A549 (cell line): ENCODE measurements around the gene MFN1. TPM values are rescaled to one million over a fixed set of nuclear protein-coding genes. Genes with fewer than 3 reads are reported as not detected.

Experiments used
- HOXA7 ChIP-seq: fragments of 250-450 bp; sonication (Bioruptor Pico); IDR thresholded peaks from 2 replicates; pipeline ENCODE4 v1.5.0; 2020; ENCODE audit warnings: mild to moderate bottlenecking, moderate library complexity
- polyA plus RNA-seq, 4 experiments: library from polyadenylated mRNA; depleted of rRNA in 3 of 4; stranded (reverse); fragments of >200 nt; fragmentation: RNase III in 1 of 4; extraction: RNeasy Plus Mini Kit Qiagen cat#74134 plus additional on column Dnase treatment in 1 of 4; gene quantifications; 2 replicates in 3 of 4; 3 replicates in 1 of 4; pipeline ENCODE4 v1.2.3, GENCODE V29; 2011 to 2017

Gene MFN1
- polyA plus RNA-seq, 2 of the 4 experiments (the other 2 are of a cell fraction), result 21.9 to 51.2 TPM

DNA sequence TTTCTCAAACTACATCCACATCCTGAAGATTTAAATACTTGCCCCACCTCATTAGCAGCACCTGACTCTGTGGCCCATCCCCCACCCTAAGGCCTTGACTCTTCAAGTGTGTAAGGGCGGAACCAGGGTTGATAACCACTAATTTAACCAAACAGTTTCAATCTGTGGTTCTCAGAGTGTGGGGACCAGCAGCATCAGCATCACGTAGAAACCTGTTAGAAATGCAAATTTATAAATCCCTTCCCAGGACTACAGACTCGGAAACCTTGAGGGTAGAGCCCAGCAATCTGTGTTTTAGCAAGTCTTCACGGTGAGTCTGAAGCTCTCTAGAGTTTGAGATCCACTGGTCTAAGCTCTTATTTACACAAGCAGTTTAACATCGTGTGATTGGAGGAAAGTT lies 91.3 kb downstream of the MFN1 start (continued):
- TF ChIP-seq HOXA7 (CRISPR knock-in tag), result no peak

Other genes with a start within 250 kb of the MFN1 start
- 9.1 and 10.3 TPM in 2 replicates for gene PIK3CA, start 199.4 kb upstream of the MFN1 start, polyA plus RNA-seq (2011; rRNA removed)
- 4.5 to 6.2 TPM (median 4.9 TPM) in 3 replicates for gene PIK3CA, start 199.4 kb upstream of the MFN1 start, polyA plus RNA-seq (2017; fragmentation: RNase III; extraction: RNeasy Plus Mini Kit Qiagen cat#74134 plus additional on column Dnase treatment)
- gene KCNMB3, start 96.6 kb upstream of the MFN1 start, polyA plus RNA-seq (2011; rRNA removed), result 2.8 and 3.3 TPM in 2 replicates
- 1.3 to 1.7 TPM (median 1.4 TPM) in 3 replicates for gene KCNMB3, start 96.6 kb upstream of the MFN1 start, polyA plus RNA-seq (2017; fragmentation: RNase III; extraction: RNeasy Plus Mini Kit Qiagen cat#74134 plus additional on column Dnase treatment)
- gene ZNF639, start 24.7 kb upstream of the MFN1 start, polyA plus RNA-seq (2011; rRNA removed), result 19.0 and 19.8 TPM in 2 replicates
- gene ZNF639, start 24.7 kb upstream of the MFN1 start, polyA plus RNA-seq (2017; fragmentation: RNase III; extraction: RNeasy Plus Mini Kit Qiagen cat#74134 plus additional on column Dnase treatment), result 18.9 to 22.0 TPM (median 21.5 TPM) in 3 replicates
- gene GNB4, start 103.8 kb downstream of the MFN1 start, polyA plus RNA-seq (2011; rRNA removed), result 21.5 and 22.7 TPM in 2 replicates
- gene GNB4, start 103.8 kb downstream of the MFN1 start, polyA plus RNA-seq (2017; fragmentation: RNase III; extraction: RNeasy Plus Mini Kit Qiagen cat#74134 plus additional on column Dnase treatment), result 10.3 to 11.1 TPM (median 10.9 TPM) in 3 replicates
- 89.7 and 116 TPM in 2 replicates for gene ACTL6A, start 215.2 kb downstream of the MFN1 start, polyA plus RNA-seq (2011; rRNA removed)
- gene ACTL6A, start 215.2 kb downstream of the MFN1 start, polyA plus RNA-seq (2017; fragmentation: RNase III; extraction: RNeasy Plus Mini Kit Qiagen cat#74134 plus additional on column Dnase treatment), result 108 to 130 TPM (median 116 TPM) in 3 replicates